Measurements from ENCODE around the gene PPP1R9B. TPM values are rescaled to one million over a fixed set of nuclear protein-coding genes. Genes with fewer than 3 reads are reported as not detected.
A peak's percentile ranks its signal among the peaks of the same experiment; 100 is the strongest.

Gene PPP1R9B
- total RNA-seq, 1 experiment from 2014 or later, result 9.5 TPM

GRCh38 chr17:50090971-50091917 lies 59.2 kb downstream of the PPP1R9B start:
- DNase-seq (ENCODE audit: low read depth), result no peak

GRCh38 chr17:50090071-50090470 lies 60.4 kb downstream of the PPP1R9B start:
- DNase-seq (ENCODE audit: low read depth), result no peak

GRCh38 chr17:50088952-50089825 lies 61.3 kb downstream of the PPP1R9B start:
- no peak for DNase-seq (ENCODE audit: low read depth)

GRCh38 chr17:50087912-50088405 lies 62.5 kb downstream of the PPP1R9B start:
- no peak for DNase-seq (ENCODE audit: low read depth)

GRCh38 chr17:50087246-50087911 lies 63.1 kb downstream of the PPP1R9B start:
- peak; percentile 61 for DNase-seq (ENCODE audit: low read depth)

Other genes with a start within 250 kb of the PPP1R9B start
- gene DLX4, start 181.5 kb downstream of the PPP1R9B start, total RNA-seq (2014; rRNA removed; shearing (Covaris generic)), result not detected in 2 replicates
- gene DLX3, start 155.5 kb downstream of the PPP1R9B start, total RNA-seq (2014; rRNA removed; shearing (Covaris generic)), result not detected in 2 replicates
- gene ITGA3, start 94.6 kb downstream of the PPP1R9B start, total RNA-seq (2014; rRNA removed; shearing (Covaris generic)), result 213 and 279 TPM in 2 replicates
- 13.9 and 19.2 TPM in 2 replicates for gene PDK2, start 55.3 kb downstream of the PPP1R9B start, total RNA-seq (2014; rRNA removed; shearing (Covaris generic))
- gene SAMD14, start 20.5 kb downstream of the PPP1R9B start, total RNA-seq (2014; rRNA removed; shearing (Covaris generic)), result 0.10 and 0.24 TPM in 2 replicates
- not detected in 2 replicates for gene SGCA, start 15.3 kb upstream of the PPP1R9B start, total RNA-seq (2014; rRNA removed; shearing (Covaris generic))
- 239 and 259 TPM in 2 replicates for gene COL1A1, start 51.0 kb upstream of the PPP1R9B start, total RNA-seq (2014; rRNA removed; shearing (Covaris generic))
- 0.29 TPM in 1 of 2 replicates, not detected in the other for gene TMEM92, start 123.8 kb upstream of the PPP1R9B start, total RNA-seq (2014; rRNA removed; shearing (Covaris generic))
- gene XYLT2, start 195.4 kb upstream of the PPP1R9B start, total RNA-seq (2014; rRNA removed; shearing (Covaris generic)), result 12.4 and 15.2 TPM in 2 replicates
- 75.2 and 120 TPM in 2 replicates for gene MRPL27, start 222.5 kb upstream of the PPP1R9B start, total RNA-seq (2014; rRNA removed; shearing (Covaris generic))
- gene EME1, start 222.6 kb upstream of the PPP1R9B start, total RNA-seq (2014; rRNA removed; shearing (Covaris generic)), result 10.6 and 14.3 TPM in 2 replicates
- gene LRRC59, start 246.8 kb upstream of the PPP1R9B start, total RNA-seq (2014; rRNA removed; shearing (Covaris generic)), result 141 and 143 TPM in 2 replicates

All from RPMI7951 (cell line).